CD4-positive, alpha-beta T cell (primary cell): Measurements from ENCODE around the gene ATXN1. TPM values are rescaled to one million over a fixed set of nuclear protein-coding genes. Genes with fewer than 3 reads are reported as not detected.

Experiments used
- ATAC-seq: fragments of 200-7000 bp; cut with Tn5 transposase; one replicate; pipeline ENCODE4 v1.10.0; 2022; ENCODE audit warnings: mild to moderate bottlenecking; ENCODE audit not compliant: poor library complexity
- CTCF ChIA-PET: fragments of 350-600 bp; sonication (Branson Sonifier 250); formaldehyde crosslinking; loops from one replicate; lab custom pipeline; 2021; ENCODE audit warnings: antibody characterized with exemption, inconsistent platforms; lab: Charles Lee
- POLR2A ChIA-PET: fragments of 350-600 bp; sonication (Branson Sonifier 250); formaldehyde crosslinking; loops from one replicate; lab custom pipeline; 2021; ENCODE audit warnings: antibody characterized with exemption, inconsistent platforms; lab: Charles Lee
- DNase-seq, 14 experiments: peaks; one replicate each; pipeline ENCODE4 v3.0.0-alpha.2; 2013 to 2020; ENCODE audit warnings: mixed read lengths in 2 of 14
- H3K27ac ChIP-seq, 2 donors: one replicate each; pipeline versions ENCODE4 v1.5.1 to v1.7.0; 2013; ENCODE audit warnings: low read length in 2 of 2, low read depth in 1 of 2, mild to moderate bottlenecking in 1 of 2
- H3K27me3 ChIP-seq, 2 experiments: 1 replicate in 1 of 2; 2 replicates in 1 of 2; pipeline versions ENCODE4 v1.6.1 to v1.7.0; 2013; ENCODE audit warnings: low read length in 2 of 2, control low read depth in 1 of 2, mild to moderate bottlenecking in 1 of 2, moderate library complexity in 1 of 2; ENCODE audit not compliant: insufficient read depth in 2 of 2, control insufficient read depth in 1 of 2
- H3K36me3 ChIP-seq: one replicate; pipeline ENCODE4 v1.6.1; 2013; ENCODE audit warnings: low read length, control low read depth; ENCODE audit not compliant: insufficient read depth
- H3K4me1 ChIP-seq: one replicate; pipeline ENCODE4 v1.6.1; 2013; ENCODE audit warnings: low read length, control low read depth; ENCODE audit not compliant: insufficient read depth
- H3K4me3 ChIP-seq: one replicate; pipeline ENCODE4 v1.5.1; 2013; ENCODE audit warnings: mild to moderate bottlenecking, low read length, moderate library complexity
- H3K9me3 ChIP-seq, 2 experiments: 1 replicate in 1 of 2; 2 replicates in 1 of 2; pipeline versions ENCODE4 v1.6.1 to v1.7.0; 2013; ENCODE audit warnings: low read length in 2 of 2, mild to moderate bottlenecking in 2 of 2, control low read depth in 1 of 2, moderate library complexity in 1 of 2; ENCODE audit not compliant: control insufficient read depth in 1 of 2, insufficient read depth in 1 of 2
- H3K27ac Mint-ChIP-seq: one replicate; pipeline ENCODE4 v1.8.0; 2020; ENCODE audit warnings: mixed read lengths
- H3K27me3 Mint-ChIP-seq: one replicate; pipeline ENCODE4 v1.8.0; 2021; ENCODE audit warnings: mixed read lengths
- H3K36me3 Mint-ChIP-seq: one replicate; pipeline ENCODE4 v1.8.0; 2021; ENCODE audit warnings: low read depth, mixed read lengths
- H3K4me1 Mint-ChIP-seq: one replicate; pipeline ENCODE4 v1.8.0; 2021; ENCODE audit warnings: low read depth, mixed read lengths
- H3K4me3 Mint-ChIP-seq: one replicate; pipeline ENCODE4 v1.8.0; 2020; ENCODE audit warnings: mild to moderate bottlenecking, mixed read lengths
- H3K9me3 Mint-ChIP-seq: one replicate; pipeline ENCODE4 v1.8.0; 2020; ENCODE audit warnings: mixed read lengths
- CTCF ChIP-seq: fragments of 200-600 bp; IDR thresholded peaks from one replicate; pipeline ENCODE4 v1.8.0; 2022; ENCODE audit warnings: antibody characterized with exemption, mild to moderate bottlenecking
- intact Hi-C, 2 experiments: fragments of 100-400 bp; cut with DNase I in 1 of 2; cut with micrococcal nuclease in 1 of 2; formaldehyde crosslinking; loops; one replicate each; pipeline versions ENCODE4 v1.15.1 to v1.9.0; 2023 to 2025; cut with DNase I, micrococcal nuclease
- total RNA-seq, 174 experiments: library from RNA in 2 of 174; stranded (reverse) in 2 of 174; gene quantifications; one replicate each; pipeline ENCODE4 v1.2.3 and lab custom pipeline; 2021 to 2026

Gene ATXN1
- total RNA-seq, 2 experiments from 2014 or later, result 74.2 to 76.7 TPM

GRCh38 chr6:16625291-16626265 is 135.7 kb downstream of the ATXN1 start:
- Histone ChIP-seq H3K9me3 (peaks cover 0 to 5% of the 10 kb centered on the region in 2 experiments), H3K27ac (no peak overlapping the region), H3K27me3 (no peaks in the 10 kb centered on the region), H3K4me1 (peaks cover 12% of the 10 kb centered on the region), H3K4me3 (no peak overlapping the region), H3K36me3 (no peaks in the 10 kb centered on the region)
- DNase-seq, result no peak
- Mint-ChIP-seq H3K27me3 (no peaks in the 10 kb centered on the region), H3K9me3 (no peaks in the 10 kb centered on the region), H3K4me3 (no peak overlapping the region), H3K36me3 (peaks cover 22% of the 10 kb centered on the region), H3K27ac (no peak overlapping the region), H3K4me1 (peaks cover 17% of the 10 kb centered on the region)
- ATAC-seq, result no peak
- intact Hi-C loops, result no loop called here
- POLR2A ChIA-PET, result interaction anchor here (0.6 to 0.9 kb wide), 2 partner anchors 21 to 26 kb away, joined by 3 read pairs; no protein-coding TSS in a partner anchor
- TF ChIP-seq CTCF, result no peak
- CTCF ChIA-PET, result interaction anchor here (0.9 kb wide), 1 partner anchor 71 kb away, joined by 3 read pairs; no protein-coding TSS in a partner anchor

DNA sequence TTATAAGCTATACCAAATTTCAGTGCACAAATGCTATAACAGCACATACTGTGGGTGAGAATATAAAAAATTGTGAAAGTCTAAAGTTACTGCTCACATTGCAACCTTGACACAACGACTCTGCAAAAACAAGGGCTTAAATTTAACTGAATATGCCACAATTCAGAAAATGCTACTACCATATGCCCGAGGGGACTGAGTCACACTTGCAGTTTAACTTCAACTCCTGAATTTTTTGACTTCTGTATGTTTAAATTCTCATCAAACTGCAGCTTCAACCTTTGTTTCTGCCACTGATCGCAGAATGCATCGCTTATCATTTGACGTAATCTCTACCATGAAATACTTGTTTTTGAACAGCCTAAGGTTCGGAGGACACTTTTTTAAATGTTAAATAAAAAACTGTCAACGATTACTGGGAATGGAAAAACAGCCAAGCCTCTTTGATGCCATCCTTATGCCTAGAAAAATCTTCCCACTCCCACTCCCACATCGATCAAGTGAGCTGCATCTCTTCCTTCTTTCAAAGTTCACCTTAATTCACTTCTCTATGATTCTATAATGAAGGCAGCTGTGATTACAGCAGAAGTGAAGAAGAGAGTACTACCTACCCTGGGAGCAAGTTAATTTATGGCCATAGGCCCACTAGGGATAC is 136.5 kb downstream of the ATXN1 start:
- intact Hi-C loops, result no loop called here
- Mint-ChIP-seq H3K4me1 (peaks cover 24% of the 10 kb centered on the region), H3K36me3 (peaks cover 15% of the 10 kb centered on the region), H3K9me3 (no peaks in the 10 kb centered on the region), H3K4me3 (no peak overlapping the region), H3K27ac (no peak overlapping the region), H3K27me3 (no peaks in the 10 kb centered on the region)
- Histone ChIP-seq H3K4me1 (peaks cover 15% of the 10 kb centered on the region), H3K27ac (no peak overlapping the region), H3K4me3 (no peak overlapping the region), H3K27me3 (no peaks in the 10 kb centered on the region), H3K36me3 (no peaks in the 10 kb centered on the region), H3K9me3 (peaks cover 0 to 5% of the 10 kb centered on the region in 2 experiments)
- DNase-seq, result no peak
- ChIA-PET CTCF (interaction anchor here (0.9 kb wide), 1 partner anchor 71 kb away, joined by 3 read pairs; no protein-coding TSS in a partner anchor), POLR2A (interaction anchor here (0.6 kb wide), 1 partner anchor 20 kb away, joined by 3 read pairs; no protein-coding TSS in a partner anchor)
- no peak for TF ChIP-seq CTCF
- ATAC-seq, result no peak

- Histone ChIP-seq H3K27ac (no peak overlapping the region), H3K4me3 (no peak overlapping the region), H3K27me3 (no peaks in the 10 kb centered on the region), H3K36me3 (no peaks in the 10 kb centered on the region), H3K9me3 (no peaks in the 10 kb centered on the region), H3K4me1 (peaks cover 15% of the 10 kb centered on the region)
- ChIA-PET POLR2A (no interaction called here), CTCF (no interaction called here)
- Mint-ChIP-seq H3K4me1 (peaks cover 27% of the 10 kb centered on the region), H3K27ac (no peak overlapping the region), H3K9me3 (no peaks in the 10 kb centered on the region), H3K36me3 (peaks cover 10% of the 10 kb centered on the region), H3K27me3 (no peaks in the 10 kb centered on the region), H3K4me3 (no peak overlapping the region)
- TF ChIP-seq CTCF, result no peak
- no peak for DNase-seq
- ATAC-seq, result no peak
- intact Hi-C loops, result no loop called here
Measured at GRCh38 chr6:16623731-16624130, 137.5 kb downstream of the ATXN1 start.
